Measurements from ENCODE around the gene ZNF385B.

Gene ZNF385B

GRCh38 chr2:179837408-179837807 lies 24.0 kb downstream of the ZNF385B start:
- H3K27ac ChIP-seq (ENCODE audit: low read depth, low read length, poor library complexity, severe bottlenecking), result no peak overlapping the region
- H3K4me2 ChIP-seq (ENCODE audit: low read length), result no peak overlapping the region
- no peaks in the 10 kb centered on the region for H3F3A ChIP-seq (ENCODE audit: insufficient read depth, low read length)
- no peaks in the 10 kb centered on the region for H3K9me2 ChIP-seq (ENCODE audit: low read depth, low read length)
- no peak overlapping the region for H2AFZ ChIP-seq (ENCODE audit: low read length)
- no peak overlapping the region for H3K9ac ChIP-seq (ENCODE audit: low read length)
- H3K79me2 ChIP-seq (ENCODE audit: insufficient read depth, low read length), result no peaks in the 10 kb centered on the region
- H3K27me3 ChIP-seq (ENCODE audit: insufficient read depth, low read length), result no peaks in the 10 kb centered on the region
- H3K36me3 ChIP-seq (ENCODE audit: insufficient read depth, low read length), result no peaks in the 10 kb centered on the region
- H3K9me3 ChIP-seq (ENCODE audit: low read length), result no peaks in the 10 kb centered on the region
- TF ChIP-seq, protein P1, sequence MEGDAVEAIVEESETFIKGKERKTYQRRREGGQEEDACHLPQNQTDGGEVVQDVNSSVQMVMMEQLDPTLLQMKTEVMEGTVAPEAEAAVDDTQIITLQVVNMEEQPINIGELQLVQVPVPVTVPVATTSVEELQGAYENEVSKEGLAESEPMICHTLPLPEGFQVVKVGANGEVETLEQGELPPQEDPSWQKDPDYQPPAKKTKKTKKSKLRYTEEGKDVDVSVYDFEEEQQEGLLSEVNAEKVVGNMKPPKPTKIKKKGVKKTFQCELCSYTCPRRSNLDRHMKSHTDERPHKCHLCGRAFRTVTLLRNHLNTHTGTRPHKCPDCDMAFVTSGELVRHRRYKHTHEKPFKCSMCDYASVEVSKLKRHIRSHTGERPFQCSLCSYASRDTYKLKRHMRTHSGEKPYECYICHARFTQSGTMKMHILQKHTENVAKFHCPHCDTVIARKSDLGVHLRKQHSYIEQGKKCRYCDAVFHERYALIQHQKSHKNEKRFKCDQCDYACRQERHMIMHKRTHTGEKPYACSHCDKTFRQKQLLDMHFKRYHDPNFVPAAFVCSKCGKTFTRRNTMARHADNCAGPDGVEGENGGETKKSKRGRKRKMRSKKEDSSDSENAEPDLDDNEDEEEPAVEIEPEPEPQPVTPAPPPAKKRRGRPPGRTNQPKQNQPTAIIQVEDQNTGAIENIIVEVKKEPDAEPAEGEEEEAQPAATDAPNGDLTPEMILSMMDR (IDR thresholded peaks at IDR 0.05; ENCODE audit: low read length), result no peak
- TF ChIP-seq EZH2 (IDR thresholded peaks at IDR 0.05; ENCODE audit: borderline replicate concordance, low read length), result no peak
- no peaks in the 10 kb centered on the region for H4K20me1 ChIP-seq (ENCODE audit: insufficient read depth, low read length)
- no peaks in the 10 kb centered on the region for H3K4me1 ChIP-seq (ENCODE audit: insufficient read depth, low read length, severe bottlenecking)
- H3K4me3 ChIP-seq (ENCODE audit: low read depth, low read length, poor library complexity, severe bottlenecking), result no peak overlapping the region

GRCh38 chr2:179830043-179830787 lies 31.2 kb downstream of the ZNF385B start:
- no peaks in the 10 kb centered on the region for H3K36me3 ChIP-seq (ENCODE audit: insufficient read depth, low read length)
- no peak overlapping the region for H3K4me3 ChIP-seq (ENCODE audit: low read depth, low read length, poor library complexity, severe bottlenecking)
- H3K27ac ChIP-seq (ENCODE audit: low read depth, low read length, poor library complexity, severe bottlenecking), result no peak overlapping the region
- H3F3A ChIP-seq (ENCODE audit: insufficient read depth, low read length), result no peaks in the 10 kb centered on the region
- H3K9me2 ChIP-seq (ENCODE audit: low read depth, low read length), result no peaks in the 10 kb centered on the region
- no peak overlapping the region for H3K9ac ChIP-seq (ENCODE audit: low read length)
- H3K27me3 ChIP-seq (ENCODE audit: insufficient read depth, low read length), result no peaks in the 10 kb centered on the region
- H3K4me2 ChIP-seq (ENCODE audit: low read length), result no peak overlapping the region
- no peak overlapping the region for H2AFZ ChIP-seq (ENCODE audit: low read length)
- TF ChIP-seq, protein P1 (IDR thresholded peaks at IDR 0.05; ENCODE audit: low read length), result no peak
- no peak for TF ChIP-seq EZH2 (IDR thresholded peaks at IDR 0.05; ENCODE audit: borderline replicate concordance, low read length)
- H3K4me1 ChIP-seq (ENCODE audit: insufficient read depth, low read length, severe bottlenecking), result peaks cover 6% of the 10 kb centered on the region
- no peaks in the 10 kb centered on the region for H4K20me1 ChIP-seq (ENCODE audit: insufficient read depth, low read length)
- H3K9me3 ChIP-seq (ENCODE audit: low read length), result no peaks in the 10 kb centered on the region
- no peaks in the 10 kb centered on the region for H3K79me2 ChIP-seq (ENCODE audit: insufficient read depth, low read length)

- Histone ChIP-seq H2AFZ (ENCODE audit: low read length) (no peak overlapping the region), H3K27me3 (ENCODE audit: insufficient read depth, low read length) (no peaks in the 10 kb centered on the region), H3K9me3 (ENCODE audit: low read length) (no peaks in the 10 kb centered on the region), H3F3A (ENCODE audit: insufficient read depth, low read length) (no peaks in the 10 kb centered on the region), H3K79me2 (ENCODE audit: insufficient read depth, low read length) (no peaks in the 10 kb centered on the region), H3K27ac (ENCODE audit: low read depth, low read length, poor library complexity, severe bottlenecking) (no peak overlapping the region), H3K36me3 (ENCODE audit: insufficient read depth, low read length) (no peaks in the 10 kb centered on the region), H3K9ac (ENCODE audit: low read length) (no peak overlapping the region), H3K4me3 (ENCODE audit: low read depth, low read length, poor library complexity, severe bottlenecking) (no peak overlapping the region), H3K9me2 (ENCODE audit: low read depth, low read length) (no peaks in the 10 kb centered on the region), H3K4me2 (ENCODE audit: low read length) (no peak overlapping the region), H4K20me1 (ENCODE audit: insufficient read depth, low read length) (no peaks in the 10 kb centered on the region), H3K4me1 (ENCODE audit: insufficient read depth, low read length, severe bottlenecking) (peaks cover 6% of the 10 kb centered on the region)
- TF ChIP-seq EZH2 (IDR thresholded peaks at IDR 0.05; ENCODE audit: borderline replicate concordance, low read length), result no peak
- TF ChIP-seq, protein P1 (IDR thresholded peaks at IDR 0.05; ENCODE audit: low read length), result no peak
Measured at GRCh38 chr2:179826297-179826696, 35.1 kb downstream of the ZNF385B start.

All from OCI-LY1 (cell line).